Sigmoid colon (tissue), 4 donors: Measurements from ENCODE around the gene SPINDOC.

Source experiments
- CTCF ChIP-seq, 4 experiments: fragments of 450-650 bp in 3 of 4; fragments of 200-600 bp in 1 of 4; IDR thresholded peaks; one replicate each; pipeline ENCODE4 v1.5.1; 2016 to 2019; ENCODE audit warnings: antibody characterized with exemption in 4 of 4, mild to moderate bottlenecking in 3 of 4, moderate library complexity in 2 of 4
- POLR2A ChIP-seq, 2 donors: fragments of 450-650 bp; IDR thresholded peaks; one replicate each; pipeline ENCODE4 v1.6.1; 2016; ENCODE audit warnings: antibody characterized with exemption in 2 of 2, mild to moderate bottlenecking in 2 of 2, moderate library complexity in 2 of 2
- POLR2AphosphoS5 ChIP-seq, 4 donors: sonication (generic); formaldehyde crosslinking; IDR thresholded peaks; one replicate each; pipeline ENCODE4 v1.6.1; 2017; ENCODE audit warnings: antibody characterized with exemption in 4 of 4

GRCh38 chr11:63869683-63870082 is 56.4 kb downstream of the SPINDOC start:
- TF ChIP-seq CTCF (IDR thresholded peaks at IDR 0.05) (no peak), POLR2A (IDR thresholded peaks at IDR 0.05) (no peak), POLR2AphosphoS5 (IDR thresholded peaks at IDR 0.05) (no peak)
